Measurements from ENCODE around the gene MAN1A1.
"Not testable (repeated sequence)": the region's sequence is repeated elsewhere in the genome, so short reads cannot be mapped to it uniquely, and the experiment has no call there.

Gene MAN1A1

DNA sequence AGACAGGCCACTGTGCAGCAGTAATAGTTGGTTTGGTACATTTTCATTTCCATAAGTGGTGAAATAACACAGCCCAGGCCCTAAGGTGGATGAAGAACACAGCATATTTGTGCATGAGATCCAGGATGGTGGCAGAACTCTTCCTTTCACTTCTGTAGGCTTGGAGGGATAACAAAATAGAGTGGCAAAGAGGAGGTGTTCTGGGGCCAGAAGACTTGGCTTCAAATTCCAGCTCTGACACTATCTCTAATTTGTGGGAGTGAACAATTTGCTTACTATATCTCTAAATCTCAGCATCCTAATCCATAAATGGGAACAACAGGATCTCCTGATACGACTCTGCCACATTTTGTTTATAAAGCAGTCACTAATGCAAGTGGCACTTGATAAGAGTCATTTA is 159.4 kb downstream of the MAN1A1 start:
- no peak for DNase-seq

DNA sequence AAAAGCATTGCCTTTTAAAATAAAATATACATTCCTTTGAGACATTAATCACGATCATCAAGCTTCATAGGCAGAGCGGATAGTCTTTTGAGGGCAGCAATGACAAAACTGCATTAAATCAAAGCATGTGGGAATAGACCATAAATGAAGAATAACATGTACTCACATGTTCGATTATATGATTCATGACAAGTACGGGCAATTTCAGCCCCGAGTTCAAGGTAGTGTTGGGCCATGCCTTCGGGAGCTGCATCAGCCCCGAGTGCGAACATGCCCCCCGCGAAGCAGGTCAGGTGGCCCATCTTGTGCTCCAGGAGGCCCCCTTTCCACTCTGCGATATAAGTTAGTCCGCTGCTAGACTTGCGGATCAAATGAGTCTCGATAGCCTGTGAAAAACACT is 160.1 kb downstream of the MAN1A1 start:
- no peak for DNase-seq

DNA sequence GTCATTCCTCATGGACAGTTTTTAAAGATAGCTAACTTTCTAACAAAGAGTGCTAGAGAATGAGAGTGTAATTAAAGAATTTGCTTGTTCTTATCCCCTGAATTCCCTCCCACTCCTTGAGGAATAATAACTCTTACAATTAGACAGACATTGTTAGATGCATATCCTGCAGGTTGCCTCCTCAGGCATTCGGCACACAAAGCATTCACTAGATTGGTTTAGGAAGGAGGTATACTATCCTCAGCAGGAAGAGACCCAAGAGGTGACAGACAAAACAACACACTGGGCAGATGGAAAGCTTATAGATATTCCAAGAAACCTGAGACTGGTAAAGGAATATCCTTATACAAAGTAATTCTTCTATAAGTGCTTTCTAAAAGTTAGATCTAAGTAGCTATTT is 162.0 kb downstream of the MAN1A1 start:
- no peak for DNase-seq

DNA sequence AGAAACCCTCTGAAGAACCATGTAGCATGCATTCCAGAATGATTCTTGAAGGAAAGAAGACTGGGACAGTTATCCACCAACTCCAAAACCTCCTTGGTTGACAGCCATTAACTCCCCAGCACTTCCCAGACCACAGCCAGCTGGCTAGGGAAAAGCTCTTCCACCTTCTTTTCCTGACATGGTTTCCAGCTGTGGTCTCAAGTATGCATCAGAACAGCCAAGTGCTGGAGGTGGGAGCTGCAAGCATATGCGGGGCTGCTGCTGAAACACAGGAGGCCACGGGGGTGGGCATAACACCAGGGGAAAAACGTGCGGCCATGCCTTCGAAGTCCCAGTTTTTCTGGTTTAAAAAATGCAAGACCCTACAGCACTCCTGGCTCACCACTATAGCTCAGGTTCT is 163.1 kb downstream of the MAN1A1 start:
- no peak for DNase-seq

DNA sequence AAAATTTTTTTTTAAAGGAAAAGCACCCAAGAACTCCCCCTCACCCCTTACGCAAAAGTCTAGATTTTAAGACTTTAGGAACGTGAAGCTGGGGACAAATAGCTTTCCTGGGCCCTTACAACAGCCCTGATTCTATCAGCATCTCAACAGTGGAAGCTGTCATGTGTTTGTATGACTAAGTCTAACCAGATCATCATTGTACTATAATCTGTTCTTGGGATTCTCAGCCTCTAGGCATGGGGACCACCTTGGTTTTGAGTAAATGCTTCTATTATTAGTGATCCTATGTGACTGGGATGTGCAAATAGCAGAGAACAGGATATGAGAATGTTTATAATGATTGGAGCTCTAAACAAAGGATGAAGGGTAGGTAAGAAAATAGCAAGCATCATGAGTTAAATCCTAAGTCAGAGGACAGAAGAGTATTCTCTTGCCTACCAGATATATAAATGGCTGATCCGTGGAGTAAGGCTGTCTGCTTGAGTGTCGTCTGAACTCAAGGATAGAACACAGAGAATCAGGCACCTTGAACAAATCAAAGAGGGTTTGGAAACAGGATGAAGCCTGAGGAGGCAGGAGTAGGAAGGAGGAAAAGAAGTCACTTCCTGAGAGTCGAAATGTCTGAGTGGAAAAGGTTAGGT is 165.4 kb downstream of the MAN1A1 start:
- DNase-seq, result no peak

DNA sequence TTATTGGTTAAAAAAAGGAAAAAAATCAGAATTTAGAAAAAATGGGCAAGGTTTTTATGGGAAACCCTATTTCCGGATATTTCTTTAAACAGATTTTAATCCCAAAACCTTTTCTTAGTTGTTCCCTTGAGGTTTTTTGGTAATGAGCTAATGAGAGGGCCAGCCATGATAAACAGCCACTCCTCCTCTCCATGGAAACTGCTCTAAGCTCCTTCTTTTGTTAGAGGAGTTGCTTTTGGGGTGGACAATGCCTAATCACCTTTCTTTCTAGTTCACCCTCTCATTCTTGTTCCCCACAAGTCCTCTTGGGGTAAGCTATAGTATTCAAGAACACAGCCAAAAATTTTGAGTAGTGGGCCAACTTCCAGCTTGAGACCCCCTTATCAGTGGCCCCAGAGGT is 166.1 kb downstream of the MAN1A1 start:
- no peak for DNase-seq

DNA sequence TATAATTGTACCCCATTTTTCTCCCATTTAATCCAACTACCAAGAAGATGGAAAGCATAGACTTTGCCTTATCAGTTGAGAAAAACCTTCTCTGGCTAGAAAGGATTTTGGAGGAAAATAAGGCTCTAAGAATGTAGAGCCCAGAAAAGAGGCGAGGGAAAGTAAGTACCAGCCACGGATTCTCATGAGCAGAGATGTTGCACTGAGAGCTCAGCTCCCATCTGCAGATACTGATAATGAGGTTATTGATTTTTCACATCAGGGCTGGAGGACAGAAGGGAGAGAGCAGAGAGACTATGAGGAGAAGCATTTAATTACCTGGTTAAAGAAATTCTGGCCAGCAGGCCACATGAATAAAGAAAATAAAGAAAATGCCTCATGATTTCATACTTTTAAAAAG is 166.7 kb downstream of the MAN1A1 start:
- DNase-seq, result no peak

DNA sequence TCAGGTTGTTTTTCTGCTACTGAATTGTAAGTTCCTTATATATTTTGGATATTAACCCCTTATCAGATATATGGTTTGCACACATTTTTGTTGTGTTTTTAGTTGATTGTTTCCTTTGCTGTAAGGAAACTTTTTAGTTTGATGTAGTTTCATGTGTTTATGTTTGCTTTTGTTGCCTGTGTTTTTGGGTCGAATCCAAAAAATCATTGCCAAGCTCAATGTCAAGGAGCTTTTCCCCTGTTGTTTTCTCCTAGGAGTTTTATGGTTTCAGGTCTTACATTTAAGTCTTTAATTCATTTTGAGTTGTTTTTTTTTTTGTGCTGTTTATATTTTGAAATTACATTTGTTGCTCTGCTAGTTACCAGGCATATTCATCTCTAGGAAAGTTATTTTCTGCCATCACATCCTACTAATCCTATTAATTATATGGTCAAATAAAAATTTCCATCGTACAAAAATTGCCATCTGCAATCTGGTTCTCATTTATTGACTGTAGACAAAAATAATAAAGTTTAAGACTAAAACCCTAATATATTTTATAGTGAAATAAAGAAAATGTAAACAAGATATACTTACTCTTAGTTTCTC is 167.3 kb downstream of the MAN1A1 start:
- DNase-seq, result no peak

DNA sequence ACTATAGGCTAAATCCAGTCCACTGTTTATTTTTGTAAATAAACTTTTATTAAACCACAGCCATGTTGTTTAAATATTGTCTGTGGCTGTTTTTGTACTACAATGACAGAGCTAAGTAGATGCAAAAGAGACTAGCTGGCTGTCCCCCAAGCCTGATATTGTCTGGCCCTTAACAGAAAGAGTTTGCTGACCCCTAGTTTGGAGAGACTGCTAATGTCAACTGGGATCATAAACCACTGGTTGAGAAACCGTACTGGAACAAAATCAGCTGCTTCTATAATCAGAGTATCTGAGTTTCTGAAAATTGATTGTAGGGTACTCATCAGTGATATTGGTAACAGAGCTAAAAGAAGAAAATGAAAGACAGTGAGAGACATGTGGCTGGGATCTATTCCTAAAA is 168.5 kb downstream of the MAN1A1 start:
- no peak for DNase-seq

DNA sequence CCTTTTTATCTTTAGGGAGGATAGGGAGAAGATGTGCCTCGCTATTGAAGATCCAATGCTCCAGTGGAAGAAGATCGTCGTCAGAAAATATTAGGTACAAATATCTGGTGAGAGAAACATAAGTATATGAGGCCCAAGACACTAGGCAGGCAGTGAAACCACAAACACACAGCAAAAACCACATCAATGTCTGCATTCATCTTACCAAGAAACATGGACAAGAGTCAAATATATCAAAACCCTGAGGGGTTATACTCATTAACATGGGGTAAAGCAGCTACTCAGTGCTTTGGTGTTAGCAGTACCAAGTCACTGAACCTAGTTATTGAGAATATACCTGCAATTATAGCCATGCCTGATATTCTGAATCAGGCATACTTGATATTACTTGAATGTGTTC is 169.7 kb downstream of the MAN1A1 start:
- DNase-seq, result no peak

DNA sequence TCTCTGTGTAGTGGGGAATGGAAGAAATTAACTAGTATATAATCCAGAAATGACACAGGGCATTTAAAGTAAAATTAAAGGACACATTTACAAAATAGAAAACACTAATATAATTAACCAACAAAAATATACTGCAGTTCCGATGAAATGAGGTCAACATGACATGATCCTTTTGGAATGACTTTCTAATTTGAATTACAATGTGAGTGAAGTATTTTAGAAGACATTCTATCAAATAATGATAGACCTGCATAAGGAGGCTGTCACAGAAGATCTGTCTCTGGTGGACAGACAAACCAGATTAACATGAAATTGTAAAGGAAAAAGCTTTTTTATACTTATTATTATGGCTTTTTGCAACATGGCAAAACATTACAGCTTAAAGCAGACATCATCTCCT is 170.5 kb downstream of the MAN1A1 start:
- DNase-seq, result no peak

DNA sequence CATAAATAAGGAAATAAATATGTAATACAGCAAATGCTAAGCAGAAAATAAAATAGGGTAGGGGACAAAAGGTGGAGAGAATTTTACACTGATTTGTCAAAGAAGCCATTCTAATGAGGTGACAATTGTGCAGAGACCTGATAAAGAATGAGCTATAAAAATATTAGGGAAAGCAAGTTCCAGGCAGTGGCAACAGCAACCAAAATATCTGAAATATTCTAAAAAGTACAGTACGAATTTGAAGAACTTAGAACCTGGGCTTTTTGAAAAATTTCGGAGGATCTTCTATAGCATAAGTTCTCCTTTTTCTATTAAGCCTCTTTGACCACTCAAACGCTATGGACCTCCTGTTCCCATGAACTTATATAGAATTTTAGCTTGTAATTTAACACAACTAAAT is 173.1 kb downstream of the MAN1A1 start:
- DNase-seq, result no peak

DNA sequence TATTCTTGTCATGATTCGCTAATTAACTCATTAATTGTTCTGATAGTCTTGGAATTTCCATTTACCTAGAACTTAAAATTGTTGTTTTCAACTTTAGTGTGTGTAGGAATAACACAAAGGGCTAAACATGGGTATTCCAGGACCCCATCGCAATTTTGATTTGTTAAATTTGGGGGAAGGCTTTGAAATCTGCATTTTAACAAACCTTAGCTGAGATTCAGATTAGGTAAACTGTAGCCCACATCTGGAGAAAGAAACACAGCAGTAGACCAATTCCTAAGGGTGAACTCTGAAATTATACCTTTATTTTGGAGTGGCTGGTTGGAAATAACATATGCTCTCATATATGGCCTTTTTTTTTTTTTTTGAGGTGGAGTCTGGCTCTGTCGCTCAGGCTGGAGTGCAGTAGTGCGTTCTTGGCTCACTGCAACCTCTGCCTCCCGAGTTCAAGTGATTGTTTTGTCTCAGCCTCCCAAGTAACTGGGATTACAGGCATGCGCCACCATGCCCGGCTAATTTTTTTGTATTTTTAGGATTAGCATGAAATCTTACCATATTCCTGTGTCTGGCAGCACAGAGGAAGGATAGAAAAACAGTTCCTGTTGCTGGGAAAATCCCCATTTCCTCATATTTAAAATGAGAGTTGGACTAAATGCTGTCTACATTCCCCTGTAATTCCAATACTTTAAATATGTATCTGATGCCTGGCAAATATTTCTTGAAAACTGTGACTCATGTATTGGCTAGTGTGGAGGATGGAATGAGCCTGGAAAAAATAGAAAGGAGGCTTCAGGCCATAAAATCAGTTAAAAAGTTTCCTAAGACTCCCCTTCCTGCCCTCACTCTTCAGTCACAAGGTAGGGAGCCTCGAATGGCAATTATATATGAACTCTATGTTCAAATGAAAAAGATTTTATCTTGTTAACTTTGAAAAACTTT is 174.4 kb downstream of the MAN1A1 start:
- DNase-seq, result no peak

DNA sequence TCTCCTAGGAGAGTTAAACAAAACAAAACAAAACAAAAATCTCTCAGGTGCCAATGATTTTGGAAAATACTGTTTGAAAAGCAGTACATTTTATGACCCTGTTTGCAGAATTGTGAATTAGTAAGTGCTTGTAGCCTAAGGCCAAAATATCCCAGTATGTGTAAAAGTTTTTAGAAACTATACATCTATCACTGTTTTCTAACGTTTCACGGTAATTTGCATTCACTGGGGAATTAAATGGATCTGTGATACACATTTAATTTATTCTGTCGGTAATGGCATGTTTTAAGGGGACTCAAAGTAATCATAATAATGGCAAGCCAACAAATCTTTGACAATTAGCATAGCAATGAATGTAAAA is 175.5 kb downstream of the MAN1A1 start:
- no peak for DNase-seq

DNA sequence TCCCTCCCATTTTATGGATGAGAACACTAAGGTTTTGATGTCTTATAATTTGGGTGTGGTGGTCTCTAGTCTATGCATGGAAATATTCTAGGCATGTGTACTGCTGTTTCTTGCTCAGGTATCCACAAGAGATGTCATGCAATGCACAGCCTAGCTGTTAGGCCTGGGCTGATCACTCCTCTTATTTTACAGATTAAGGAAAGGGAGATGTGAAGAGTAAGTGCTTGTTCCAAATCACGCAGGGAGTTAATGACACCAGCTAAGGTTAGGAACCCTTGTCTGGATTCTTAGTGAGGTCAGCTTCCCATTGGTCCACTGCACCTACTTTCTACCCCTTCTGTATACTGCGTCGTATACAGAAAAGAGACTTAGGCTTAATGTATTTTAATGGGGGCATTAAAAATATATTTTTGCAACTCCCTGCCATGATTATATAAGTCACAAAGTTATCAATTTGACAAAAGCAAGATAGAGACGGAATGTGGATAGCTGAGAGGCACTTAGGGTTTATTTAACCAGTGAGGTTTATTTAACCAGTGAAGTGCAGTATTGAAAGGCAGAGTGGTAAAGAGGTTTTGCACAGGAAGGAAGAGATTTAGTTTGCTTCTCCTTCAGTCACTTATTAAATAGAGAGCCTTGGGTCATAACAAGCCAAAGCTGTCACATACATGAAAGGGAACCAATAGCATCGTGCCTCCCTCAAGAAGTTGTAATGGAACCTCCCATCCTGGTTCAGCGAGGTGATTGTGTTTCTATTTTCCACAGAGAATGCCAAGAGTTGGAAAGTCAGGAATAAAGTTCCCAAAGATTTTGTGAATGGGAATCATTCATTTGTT is 176.1 kb downstream of the MAN1A1 start:
- no peak for DNase-seq

DNA sequence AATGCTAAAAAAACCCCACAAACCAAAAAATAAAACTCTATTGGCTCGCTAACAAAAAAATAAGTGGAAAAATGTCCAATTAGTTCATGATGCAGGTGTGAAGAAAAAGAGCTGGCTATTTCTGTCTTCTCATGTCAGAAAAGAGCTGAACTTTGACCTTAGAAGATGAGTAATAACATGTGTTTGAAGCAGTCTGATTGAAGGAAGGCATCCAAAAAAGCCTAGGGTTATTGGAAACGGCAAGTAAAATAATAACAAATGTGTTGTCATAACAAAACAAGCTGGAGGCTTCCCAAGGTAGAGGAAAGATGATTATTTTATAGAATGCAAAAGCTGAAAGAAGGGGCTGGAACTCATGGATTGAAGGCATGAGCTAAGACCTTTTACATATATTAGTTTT is 176.7 kb downstream of the MAN1A1 start:
- DNase-seq, result no peak

DNA sequence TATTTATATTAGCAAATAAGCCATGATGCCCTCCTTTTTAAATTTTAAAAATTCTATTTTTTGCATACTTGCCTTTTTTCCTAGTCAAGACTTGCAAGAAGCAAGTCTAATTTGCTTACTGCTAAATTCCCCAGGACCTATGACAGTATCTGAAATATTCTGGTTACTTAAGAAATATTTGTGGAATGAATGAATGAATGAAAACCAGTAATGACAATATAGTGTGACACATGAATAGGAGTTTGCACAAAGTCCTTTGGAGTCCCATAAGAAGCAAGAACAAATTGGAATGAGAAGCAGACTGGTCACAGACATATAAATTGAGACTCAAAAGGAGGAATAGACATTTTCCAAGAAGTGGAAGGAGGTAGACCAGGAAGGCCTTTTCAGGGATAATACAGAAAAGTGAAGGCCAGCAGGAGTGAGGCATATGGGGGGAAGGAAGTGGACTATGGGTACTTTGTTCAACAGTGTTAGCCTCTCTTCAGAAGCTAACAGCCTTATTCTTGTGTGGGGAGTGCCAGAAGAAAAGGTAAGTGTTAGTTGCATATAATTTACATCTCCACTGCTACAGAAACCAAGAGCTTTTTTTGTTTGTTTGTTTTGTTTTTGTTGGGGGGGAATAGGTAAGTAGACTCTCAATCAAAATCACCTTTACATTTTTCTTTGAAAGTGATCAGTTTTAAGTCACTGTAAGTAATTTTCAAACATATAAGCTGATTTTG is 177.5 kb downstream of the MAN1A1 start:
- DNase-seq, result no peak

DNA sequence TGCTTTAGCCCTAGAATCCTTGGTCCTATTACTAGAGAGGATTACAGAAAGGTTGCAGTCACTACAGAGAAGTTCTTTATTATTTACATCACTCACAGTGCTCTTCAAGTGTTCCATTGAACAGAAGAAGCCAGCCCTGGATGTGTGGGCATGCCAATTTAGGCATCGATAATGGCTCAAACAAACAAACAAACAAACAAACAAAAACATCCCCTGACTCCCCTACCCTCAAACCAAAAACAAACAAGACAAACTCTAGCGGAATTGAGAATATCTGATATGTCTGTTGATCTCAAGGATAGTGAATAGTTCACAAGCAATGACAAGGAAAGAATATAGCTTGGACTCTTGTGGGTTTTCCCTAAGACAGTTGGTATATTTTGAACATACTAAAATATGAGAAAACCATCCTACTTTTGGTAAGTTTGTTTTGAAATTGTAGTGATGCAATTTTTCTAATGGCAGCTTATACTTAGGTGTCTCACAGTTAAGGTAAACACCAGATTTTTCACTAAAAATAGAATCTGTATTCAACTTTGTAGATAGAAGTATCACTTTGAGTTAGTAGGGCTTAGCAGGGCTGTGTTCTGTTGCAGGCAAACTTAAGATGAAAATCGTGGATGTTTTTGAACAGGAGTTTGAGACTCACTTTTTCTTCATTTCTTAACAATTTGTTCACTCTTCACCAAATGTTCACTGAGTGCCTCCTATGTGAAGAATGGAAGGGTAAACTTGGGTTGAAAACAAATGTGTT is 178.3 kb downstream of the MAN1A1 start:
- no peak for DNase-seq

DNA sequence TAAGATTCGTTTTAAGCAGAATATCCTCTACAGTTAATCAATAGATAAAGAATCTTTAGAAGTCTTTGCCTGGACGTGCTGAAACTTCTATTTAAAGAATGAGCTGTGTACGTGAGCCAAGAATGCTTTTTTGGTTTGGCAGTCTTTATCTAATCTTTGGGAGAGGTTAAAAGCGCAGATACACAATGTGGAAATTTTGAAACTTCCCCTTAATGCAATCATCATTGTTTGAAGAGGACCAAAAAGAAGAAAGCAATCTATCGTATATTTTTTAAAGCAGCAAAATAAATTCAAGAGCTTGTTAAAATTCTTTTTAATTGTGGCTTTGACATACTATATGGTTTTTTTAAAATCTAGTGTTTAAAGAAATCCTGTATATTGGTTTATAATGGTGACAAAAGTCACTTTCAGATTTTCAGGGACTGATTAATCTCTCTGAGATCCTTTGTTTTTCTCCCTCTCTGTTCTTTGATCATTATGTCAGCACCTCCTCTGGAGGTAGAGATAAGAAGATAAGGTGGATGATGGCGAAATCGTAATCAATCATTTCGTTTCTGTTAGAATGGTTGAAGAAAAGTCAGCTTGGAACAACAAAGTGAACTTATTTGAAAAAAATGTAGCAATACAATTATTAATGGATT is 179.0 kb downstream of the MAN1A1 start:
- DNase-seq, result no peak

DNA sequence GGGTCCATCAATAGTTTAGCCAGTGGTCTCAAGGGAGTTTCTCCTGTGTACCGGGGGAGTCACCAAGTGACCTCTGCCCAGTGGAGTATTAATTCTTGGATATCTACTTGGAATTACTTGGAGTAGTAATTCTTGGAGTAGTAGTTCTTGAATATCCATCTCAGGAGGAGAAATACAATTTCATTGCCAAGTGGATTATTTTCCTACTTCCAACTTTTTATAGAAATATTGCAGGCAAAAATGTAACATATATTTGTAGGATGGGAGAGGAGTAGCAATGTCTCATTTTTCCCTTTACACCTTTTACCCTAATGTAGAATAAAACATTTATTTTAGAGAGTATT is 179.5 kb downstream of the MAN1A1 start:
- no peak for DNase-seq

DNA sequence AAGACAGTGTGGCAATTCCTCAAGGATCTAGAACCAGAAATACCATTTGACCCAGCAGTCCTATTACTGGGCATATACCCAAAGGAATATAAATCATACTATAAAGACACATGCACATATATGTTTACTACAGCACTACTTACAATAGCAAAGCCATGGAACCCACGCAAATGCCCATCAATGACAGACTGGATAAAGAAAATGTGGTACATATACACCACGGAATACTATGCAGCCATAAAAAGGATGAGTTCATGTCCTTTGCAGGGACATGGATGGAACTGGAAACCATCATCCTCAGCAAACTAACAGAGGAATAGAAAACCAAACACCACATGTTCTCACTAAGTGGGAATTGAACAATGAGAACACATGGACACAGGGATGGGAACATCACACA is 180.2 kb downstream of the MAN1A1 start:
- DNase-seq, result not testable (repeated sequence)

Measured in bone marrow (tissue), 2 donors.